HG03469 (cell line): ENCODE data around the gene HOXD1.

Experiments used
- ATAC-seq: cut with Tn5 transposase; IDR thresholded peaks from one replicate; pipeline ENCODE4 v1.9.1; 2021; ENCODE audit warnings: mild to moderate bottlenecking, moderate library complexity, moderate number of reproducible peaks; ENCODE audit not compliant: unreplicated experiment

HOXD1 gene

DNA sequence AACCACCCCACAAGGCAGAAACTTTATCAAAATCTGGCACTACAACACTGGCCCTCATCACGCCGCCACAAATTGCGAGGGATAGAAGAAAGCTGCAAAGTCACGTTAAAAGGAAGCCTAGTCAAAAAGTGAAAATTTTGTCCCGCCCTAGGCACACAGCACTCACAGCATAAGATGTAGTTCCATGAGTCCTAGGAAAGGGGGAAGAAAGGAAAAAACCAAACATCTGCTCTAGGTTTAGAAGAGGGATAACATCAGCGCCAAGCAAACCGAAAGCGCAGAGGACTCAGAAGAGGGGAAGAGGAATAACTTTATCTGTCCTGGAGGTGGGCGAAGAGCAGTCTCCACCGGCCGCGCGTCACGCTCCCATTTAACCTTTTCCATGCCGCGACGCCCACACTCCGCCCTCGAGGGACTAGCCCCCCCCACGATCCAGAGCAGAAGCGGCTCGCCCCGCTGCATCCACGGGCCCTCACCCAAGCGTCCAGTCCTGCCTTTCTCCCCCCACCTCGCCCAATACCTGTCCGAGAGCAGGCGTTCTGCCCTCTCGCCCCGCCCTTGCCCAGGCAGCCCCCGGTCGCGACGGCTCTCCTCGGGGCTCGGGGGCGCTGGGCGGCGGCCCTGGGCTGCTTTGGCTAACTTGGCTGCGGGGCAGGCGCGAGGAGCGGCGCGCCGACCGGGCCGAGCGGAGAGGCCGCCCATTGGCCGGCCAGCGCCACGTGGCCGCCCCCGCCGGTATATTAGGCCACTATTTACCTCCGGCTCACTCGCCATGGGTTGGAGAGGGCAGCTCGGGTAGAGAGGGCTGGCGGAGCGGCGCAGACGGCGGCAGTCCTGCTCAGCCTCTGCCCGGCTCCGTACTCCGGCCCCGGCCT, at the start of gene HOXD1:
HOXD1 (plus strand) TSS at position 770 of the 875 bp plus-strand sequence. CDS start 134 bp downstream, outside the sequence.
- ATAC-seq, result no peak

DNA sequence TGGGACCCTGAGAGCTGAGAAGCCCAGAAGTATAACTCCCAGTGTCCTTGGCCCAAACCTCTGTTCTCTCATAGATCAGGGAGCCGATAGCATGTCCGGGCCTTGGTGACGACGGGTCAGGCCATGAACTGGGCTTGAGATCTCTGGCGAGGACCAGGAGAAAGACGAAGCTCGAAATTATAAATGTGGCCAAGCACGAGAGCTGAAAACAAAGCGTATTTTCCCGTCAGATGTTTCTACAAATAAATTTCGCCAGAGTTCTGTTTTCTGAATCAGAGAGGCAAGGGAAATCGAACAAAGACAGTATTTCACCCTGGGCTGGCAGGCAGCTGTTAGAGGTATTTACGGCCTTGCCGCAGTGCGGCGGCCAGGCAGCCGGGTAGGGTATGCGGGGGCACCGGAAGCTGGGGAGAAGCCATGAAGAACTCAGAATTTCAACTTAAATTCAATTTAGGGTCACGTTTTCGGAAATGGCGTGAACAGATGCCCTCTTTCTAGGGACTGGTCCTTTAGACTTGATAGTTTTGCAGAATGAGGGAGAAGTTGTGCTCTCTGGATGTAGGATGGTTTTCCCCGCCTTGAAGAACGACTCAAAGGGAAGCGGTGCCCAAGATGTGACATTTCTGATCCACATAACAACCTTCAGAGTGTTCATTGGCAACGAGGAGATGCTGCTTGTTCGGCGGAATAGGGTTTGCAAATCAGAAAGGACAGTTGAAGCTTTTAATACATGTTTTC, 49.4 kb upstream of the HOXD1 start:
- ATAC-seq, result no peak

DNA sequence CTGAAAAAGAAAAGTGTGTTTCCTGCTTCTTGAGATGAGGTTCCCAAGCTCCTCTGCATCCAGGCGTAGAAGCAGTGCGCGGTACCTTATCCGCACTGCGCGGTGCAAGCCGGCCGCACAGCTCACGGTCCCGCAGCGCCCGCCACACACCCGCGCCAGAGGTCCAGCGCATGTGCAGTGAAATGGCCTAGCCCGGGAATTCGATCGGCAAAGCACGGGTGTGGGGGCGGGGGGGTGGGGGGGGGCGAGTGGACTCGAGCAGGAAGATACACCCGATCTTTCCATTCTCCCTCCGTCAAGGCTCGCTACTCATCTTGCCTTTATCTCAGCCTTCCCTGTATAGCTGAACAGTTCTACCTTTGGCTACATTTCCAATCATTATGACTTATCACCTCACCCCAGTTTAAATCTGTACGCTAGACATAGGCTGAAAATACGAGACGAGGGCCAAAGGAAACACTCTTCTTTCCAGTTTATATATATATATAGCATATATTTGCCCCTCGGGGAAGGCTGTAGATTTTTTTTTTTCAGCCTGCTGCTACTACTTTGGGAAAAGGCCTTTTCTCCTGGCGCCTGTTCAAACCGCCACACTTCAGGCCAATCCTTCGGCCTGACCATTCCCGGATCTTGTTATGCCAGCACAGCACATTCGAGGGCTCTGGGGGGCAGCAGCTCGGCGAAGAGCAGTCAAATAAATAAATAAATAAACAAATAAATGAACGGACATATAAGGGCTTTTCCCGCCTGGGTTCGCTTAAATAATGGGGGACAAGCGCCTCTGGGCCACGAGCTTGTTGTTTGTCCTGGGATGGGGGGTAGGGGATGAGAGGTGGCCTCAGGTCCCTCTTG, 48.6 kb upstream of the HOXD1 start:
- ATAC-seq, result no peak

DNA sequence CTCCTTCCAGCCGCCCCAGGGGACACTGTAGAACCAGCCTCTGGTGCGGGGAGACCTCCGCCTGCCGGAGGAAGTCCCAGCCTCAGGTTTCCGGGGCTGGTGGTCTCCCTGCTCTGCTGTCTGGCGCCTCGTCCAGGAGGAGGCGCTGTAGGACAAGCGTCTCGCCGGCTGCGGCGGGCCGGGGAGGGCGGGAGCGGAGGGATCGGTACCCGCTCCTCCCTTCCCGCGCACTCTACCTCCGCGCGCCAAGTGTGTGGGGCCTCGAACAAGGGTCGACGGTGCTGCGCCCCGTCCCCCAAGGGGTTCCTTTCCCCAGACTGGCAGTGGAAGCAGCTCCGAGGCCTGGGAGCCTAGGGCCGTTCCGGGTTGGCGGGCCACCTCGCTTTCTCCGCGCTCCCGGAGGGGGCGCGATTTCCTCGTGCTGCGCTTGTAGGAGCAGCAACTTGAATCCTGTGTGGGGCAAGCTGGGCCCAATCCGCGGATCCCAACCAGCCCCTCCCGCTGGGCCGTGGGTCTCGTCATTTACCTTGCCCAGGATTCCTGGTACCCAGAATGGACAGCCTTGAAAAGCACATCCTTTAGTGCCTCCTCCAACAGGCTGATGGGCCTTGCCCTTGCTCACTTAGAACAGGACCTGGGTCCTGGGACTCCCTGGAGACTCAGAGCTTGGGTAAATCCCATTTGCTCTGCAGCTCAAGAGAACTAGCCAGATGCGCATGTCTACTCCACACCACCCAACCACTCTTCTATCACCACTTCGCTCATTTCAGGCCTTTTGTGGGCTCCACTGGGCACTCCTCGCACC, 47.8 kb upstream of the HOXD1 start:
- ATAC-seq, result no peak

DNA sequence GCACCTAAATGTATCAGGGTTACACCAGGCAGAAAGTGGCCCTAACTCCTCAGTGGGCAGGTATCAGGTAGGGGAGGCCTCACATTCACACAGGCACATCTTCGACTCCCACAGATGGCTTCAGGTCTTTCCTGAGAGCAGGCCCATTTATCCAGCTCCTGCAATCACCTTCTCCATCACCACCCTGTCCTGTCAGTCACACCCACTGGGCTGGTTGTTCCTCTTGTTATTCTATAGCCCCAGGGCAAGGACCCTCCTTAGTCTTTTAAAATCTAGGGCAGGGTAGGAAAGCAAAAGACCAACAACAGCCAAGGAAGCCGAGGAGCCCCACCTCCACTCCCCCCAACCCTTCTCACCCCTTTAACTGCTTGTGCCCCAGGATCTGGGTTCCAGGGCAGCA, 46.2 kb upstream of the HOXD1 start:
- no peak for ATAC-seq

DNA sequence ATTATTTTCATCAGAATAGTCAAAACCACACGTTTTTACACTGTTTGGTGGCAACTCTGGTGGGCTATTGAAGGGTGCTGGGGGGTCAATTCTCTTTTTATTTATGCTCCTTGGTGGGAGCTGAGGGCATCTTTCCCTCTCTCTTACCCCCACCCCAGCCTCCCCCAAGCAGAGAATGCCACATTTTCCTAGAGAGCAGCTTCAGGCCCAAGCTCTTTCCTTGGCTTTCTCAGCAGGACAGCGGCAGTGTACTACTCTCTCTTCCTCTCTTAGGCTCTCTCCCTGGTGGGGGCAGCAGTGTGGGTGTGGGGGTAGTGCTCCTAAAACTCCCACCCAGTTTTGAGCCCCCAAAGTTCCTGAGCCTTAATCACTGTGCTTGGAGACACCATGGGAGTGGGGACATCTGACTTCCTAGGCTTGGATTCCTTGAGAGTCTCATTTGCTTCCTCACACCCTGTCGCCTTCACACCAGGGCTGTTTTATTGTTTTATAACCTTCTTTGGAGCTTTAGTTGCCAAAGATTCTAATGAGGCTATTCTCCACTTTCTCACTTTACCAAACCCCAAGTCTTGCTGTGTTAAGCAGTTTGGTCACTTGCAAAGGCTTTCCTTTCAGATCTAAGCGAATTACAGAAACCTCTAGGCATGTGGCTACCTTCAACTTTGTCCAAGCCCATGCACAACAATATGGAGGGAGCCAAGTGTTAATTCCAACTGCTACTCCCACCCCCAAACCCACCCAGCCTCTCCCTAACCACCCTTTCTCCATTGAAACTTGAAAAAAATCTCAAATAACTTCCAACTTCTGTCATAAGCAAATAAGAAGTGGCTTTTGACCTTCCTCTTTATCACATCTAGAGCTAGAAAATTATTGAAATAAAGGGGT, 43.1 kb upstream of the HOXD1 start:
- ATAC-seq, result no peak

DNA sequence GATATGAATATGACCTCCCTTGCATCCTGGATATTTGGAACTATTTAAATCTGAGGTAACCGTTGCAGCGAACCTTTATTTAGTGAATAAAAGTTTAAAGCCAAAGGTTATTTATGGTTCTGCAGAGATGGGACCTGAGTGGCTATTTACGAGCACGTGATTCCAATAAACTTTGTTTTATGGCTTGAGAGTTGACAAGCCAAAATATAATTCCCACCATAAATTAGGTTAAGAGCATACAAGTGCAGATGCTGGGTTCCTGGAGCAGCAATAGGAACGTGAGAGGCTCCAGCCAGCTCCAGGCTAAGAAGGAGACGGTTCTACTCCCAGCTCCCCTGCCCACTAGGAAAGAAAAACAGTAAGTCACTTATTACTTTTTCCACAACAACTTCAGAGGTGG, 42.4 kb upstream of the HOXD1 start:
- ATAC-seq, result no peak

DNA sequence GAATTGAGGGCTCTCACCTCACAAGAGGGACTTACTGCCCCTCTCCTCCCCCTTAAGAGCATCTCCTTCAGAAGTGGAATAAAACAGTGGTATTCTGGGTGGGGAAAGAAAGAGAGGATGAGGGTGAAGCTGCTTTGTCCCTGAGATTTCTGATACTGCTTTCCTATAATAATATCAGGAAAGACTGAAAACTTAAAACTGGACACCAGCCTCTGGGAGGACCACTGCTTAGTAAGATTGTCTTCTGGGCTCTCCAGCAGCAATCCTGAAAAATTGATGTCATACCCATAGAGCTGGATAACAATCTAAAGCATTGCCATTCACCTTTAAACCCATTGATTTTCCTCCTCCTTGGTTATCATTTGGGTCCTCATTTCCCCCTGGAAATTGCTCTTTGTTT, 41.8 kb upstream of the HOXD1 start:
- no peak for ATAC-seq

DNA sequence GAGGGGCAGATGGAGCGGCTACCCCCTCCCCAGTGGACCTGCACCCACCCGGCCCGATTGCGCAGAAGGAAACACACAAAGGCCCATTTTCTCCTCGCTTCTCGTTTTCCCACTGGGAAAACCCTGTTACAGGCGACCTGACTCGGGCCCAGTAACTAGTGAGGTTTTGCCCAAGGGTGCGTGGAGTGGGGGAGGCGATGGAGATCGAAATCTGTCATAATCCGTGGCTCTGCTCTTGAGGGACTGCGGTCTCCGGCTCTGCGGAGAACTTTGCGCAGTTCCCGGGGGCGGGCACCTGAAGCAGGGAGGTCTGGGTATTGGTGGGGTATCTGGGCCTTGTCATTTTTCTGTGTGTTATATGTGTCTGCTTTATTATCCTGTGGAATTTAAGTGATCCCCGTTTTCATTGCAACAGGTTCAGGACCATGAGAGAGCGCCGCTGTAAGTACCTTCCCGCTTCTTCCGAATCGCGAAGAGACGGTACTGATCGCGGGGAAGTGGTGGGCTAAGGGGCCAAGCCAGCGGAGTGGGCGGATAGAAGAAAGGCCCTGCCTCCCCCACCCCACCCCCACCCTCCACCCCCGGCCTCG, 41.2 kb upstream of the HOXD1 start:
- ATAC-seq, result no peak

DNA sequence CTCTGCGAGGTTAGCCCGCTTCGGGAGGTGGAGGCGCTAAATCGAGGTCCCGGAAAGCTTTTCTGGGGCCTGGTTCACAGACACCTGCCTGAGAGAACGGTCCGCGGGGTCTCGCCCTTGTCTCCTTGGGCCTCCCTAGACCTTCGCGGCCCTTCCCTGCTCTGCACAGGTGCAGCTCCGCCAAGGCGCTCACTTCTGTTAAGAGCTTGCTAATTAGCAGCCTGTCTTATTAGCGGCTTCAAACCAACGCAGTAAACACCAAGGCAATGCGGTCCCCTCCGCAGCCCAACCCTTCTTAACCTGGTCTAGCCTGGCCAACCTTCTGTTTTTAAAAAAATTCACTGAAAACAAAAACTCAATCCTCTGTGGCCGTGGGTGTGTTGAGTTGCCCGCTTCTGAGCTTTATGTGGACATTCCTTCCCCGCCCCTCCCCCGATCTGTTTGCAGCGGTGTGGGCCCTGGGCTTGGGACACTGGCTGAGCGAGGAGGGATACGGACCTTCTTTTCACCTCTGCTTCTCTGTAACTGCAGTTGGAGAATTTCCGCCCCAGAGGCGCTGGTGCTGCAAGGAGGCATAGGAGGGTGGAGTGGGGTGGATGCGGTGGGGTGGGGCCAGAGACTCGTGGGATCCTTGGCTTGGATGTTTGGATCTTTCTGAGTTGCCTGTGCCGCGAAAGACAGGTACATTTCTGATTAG, 40.5 kb upstream of the HOXD1 start:
- ATAC-seq, result no peak

DNA sequence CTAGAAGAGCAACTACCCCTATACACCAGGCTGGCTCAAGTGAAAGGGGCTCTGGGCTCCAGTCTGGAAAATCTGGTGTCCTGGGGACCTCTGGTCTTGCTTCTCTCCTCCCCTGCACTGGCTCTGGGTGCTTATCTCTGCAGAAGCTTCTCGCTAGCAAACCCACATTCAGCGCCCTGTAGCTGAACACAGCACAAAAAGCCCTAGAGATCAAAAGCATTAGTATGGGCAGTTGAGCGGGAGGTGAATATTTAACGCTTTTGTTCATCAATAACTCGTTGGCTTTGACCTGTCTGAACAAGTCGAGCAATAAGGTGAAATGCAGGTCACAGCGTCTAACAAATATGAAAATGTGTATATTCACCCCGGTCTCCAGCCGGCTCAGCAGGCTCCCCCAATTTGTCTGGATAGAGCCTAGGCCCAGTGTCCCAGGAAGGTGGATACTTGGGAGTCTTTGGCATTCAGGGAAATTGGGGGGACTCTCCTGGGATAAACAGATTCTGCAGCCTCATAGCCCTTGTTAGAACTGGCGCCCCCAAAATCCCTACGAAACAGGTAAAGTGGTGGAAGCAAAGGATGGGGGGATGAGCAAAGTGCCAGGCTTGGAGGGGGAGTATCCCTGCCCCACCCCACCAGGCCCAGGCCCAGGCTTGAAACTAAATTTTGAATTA, 39.6 kb upstream of the HOXD1 start:
- no peak for ATAC-seq

DNA sequence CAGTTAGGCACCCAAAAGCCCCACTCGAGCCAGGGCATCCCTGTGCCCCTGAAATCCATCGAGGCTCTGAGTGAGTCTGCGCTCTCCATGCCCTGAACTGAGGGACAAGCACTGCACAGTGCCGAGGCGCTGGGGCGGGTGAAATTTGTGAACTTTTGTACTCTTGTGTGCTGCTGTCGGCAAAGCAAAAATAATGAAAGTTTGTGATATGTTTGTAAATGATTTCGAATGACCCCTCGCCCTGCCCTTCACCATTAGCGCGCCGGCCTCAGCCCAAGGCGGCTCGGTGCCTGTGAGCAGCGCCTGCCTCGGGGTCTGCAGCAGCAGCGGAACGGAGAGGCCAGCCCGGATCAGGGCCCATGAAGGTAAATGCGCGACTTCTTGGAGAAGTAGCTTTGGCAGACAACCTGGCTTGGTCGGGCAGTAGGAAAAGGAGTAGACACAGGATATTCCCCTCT, 39.0 kb upstream of the HOXD1 start:
- ATAC-seq, result no peak

DNA sequence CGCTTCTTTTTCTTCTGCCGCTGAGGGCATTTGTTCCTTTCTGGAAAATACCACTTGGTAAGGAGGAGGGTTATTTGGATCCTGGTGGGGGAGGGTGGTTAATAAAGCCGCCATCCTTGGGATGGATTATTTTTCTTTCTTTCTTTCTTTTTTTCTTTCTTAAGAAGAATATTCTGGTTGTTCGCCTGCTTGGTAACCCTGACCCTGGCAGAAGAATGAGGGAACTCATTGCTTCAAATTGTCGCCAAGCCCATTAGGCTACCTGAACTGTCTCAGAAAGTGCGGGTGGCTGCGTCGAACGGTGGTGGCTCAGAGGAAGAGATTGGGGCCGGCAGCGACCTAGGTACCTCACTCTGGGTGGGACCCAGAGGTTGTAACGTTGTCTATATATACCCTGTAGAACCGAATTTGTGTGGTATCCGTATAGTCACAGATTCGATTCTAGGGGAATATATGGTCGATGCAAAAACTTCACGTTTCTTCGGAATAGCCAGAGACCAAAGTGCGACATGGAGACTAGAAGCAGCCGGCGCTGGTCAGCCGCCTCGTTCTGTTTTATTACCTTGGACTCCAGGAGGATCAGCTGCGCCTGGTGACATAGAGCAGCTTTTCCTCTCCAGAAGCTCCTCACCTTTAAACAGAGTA, 38.4 kb upstream of the HOXD1 start:
- ATAC-seq, result no peak

DNA sequence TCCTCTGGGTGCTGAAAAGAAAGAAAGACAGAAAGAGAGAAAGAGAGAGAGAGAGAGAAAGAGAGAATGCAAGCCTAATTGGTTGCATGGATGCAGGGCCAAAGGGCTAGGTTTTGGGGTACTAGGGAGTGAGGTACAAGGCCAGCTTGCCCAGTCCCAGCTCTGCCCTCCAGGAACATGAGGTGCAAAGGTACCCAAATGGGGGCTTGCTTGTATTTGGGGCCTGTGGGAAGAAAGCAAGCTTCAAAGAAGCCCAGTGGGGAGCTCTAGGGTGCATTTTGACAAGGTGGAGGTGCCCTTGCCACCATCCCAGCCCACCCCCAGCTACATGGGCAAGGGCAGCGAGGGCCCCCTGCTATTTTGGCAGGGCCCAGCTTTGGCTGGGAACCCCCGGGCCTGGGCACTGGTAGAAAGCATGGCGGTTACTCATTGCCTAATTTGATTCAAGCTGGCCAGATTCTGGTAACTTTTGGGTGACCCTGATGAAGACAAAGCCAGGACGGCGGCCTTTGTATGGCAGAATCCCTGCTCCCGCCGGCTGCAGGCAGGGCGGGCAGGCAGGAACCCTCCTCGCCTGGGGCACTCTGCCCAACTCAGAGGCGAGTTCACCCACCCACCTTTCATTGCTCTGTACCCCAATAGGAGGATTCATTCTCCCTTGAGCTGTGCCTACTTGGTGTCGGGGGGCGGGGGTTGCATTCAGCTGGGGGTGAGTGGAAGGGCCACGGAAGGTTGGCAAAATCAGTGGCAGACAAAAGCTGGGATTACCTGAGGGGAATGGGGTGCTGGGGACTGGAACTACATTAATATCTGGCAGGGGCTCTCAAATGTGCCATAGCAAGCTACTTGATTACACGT, 37.7 kb upstream of the HOXD1 start:
- ATAC-seq, result no peak

DNA sequence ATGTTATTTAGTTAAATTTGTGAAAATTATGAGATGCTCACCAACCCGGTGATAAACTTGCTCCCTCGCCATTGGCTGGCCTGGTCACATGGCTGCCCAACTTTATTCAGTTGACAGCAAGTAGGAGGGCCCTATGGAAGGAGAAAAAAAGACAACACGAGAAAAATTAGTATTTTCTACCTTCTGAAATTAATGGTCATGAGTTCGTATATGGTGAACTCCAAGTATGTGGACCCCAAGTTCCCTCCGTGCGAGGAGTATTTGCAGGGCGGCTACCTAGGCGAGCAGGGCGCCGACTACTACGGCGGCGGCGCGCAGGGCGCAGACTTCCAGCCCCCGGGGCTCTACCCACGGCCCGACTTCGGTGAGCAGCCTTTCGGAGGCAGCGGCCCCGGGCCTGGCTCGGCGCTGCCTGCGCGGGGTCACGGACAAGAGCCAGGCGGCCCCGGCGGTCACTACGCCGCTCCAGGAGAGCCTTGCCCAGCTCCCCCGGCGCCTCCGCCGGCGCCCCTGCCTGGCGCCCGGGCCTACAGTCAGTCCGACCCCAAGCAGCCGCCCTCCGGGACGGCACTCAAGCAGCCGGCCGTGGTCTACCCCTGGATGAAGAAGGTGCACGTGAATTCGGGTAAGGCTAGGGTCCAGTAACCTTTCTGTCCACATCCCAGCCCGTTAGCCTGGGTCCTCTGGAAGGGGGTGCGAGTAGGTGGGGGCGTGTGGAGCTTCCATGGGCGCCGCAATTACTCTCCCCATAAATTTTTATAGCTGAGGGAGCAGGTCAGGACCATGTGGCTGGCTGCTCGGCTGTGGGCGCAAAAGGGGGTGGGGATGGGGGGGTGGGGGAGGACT, 36.8 kb upstream of the HOXD1 start, which contains the start of gene HOXD4:
HOXD4 (plus strand) TSS at position 109 of the 846 bp plus-strand sequence; CDS start at position 193, 84 bp downstream.
- no peak for ATAC-seq
